ENCODE results near the gene ANKRD12.

ANKRD12 gene

DNA sequence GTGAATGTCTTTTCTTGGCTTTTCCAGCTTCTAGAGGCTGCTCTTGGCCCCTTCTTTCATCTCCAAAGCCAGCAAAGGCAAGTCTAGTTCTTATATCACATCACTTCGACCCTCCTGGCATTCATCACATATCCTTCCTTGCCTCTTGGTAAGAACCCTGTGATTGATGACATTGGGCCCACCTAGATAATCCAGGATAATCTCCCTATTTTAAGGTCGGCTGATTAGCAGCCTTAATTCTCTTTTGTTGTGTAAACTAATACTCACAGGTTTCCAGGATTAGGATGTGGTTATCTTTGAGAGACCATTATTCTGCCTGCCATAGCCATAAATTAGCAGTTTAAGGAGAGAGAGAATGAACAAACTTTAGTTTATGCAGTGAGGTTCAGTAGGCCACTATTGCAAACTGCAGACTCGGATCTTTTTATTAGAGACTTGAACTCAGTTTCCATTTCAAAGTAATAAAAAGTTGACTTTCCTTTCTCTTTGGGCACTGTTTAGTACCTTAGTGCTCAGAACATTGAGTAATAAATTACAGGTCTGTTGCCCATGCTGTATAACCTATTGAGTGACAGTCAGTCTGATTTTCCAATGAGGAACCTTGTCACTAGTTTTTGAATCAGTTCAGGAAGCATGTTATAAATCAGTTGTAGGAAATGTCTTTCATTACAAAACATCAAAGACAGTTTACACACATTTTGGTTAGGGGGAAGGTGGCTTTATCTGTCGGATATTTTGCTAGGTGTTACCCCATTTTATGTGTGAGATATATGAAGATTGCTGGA, 29.6 kb upstream of the ANKRD12 start:
- DNase-seq, result peak in 1 of 2 donors; percentile 30

DNA sequence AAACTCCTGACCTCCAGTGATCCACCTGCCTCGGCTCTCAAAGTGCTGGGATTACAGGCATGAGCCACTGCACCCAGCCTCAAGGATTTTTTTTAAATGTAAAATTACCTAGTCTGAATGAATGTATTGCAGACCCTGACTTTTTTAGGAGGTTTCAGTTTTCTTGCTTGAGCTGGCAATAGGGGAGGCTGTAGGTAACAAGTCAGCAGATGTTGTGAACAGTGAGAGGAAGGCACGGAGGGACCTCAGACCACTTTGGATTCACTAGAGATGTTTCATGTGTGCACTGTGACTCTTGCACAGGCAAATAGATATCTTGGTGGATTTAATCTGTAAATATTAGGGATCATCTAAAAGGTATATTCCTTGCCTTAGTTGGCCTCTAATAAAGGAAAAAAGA, 27.7 kb upstream of the ANKRD12 start:
- no peak for DNase-seq

DNA sequence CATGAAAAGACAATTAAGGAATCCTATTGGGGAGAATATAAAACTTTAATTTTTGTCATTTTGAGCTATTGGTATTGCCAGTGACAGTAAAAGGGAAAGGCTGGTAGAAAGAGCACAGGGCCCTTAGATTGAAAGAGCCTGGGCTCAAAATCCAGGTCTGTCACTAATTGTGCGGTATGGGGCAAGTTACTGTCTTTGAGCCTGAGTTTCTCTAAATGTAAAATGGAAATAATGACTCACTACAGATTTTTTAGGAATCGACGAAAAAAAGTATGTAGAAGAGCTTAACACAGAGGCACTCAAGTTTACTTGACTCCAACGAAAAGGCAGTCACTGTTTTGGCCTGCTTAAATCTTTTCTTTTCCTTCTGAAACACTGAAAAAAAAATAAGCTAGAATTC, 27.1 kb upstream of the ANKRD12 start:
- no peak for DNase-seq

DNA sequence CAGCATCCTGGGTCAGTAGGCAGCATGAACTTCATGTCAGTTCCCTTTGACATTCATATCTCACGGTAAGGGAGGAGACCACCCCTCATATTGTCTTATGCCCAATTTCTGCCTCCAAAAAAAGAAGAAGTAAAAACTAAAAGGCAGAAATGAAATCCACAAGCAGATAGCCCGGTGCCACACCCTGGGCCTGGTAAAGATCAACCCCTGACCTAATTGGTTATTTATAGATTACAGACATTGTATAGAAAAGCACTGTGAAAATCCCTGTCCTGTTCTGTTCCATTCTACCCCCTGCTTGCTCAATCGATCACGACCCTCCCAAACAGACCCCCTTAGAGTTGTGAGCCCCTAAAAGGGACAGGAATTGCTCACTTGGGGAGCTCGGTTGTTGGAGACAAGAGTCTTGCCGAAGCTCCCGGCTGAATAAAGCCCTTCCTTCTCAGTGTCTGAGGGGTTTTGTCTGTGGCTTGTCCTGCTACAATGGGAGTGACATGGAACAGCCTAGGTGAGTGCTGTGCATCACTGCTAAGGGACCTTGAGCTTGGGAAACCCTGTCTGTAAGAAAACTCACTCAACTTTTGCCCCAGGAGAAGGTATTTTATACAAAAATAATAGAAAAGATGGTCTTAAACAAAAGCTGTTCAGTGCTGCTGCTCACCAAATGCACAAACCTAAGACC, 23.0 kb upstream of the ANKRD12 start:
- no peak for DNase-seq

- no peak for DNase-seq
Observed at GRCh38 chr18:9115984-9116383, 20.6 kb upstream of the ANKRD12 start.

- DNase-seq, result peak in 1 of 2 donors; percentile 76
Observed at GRCh38 chr18:9117980-9118841, 18.4 kb upstream of the ANKRD12 start.

DNA sequence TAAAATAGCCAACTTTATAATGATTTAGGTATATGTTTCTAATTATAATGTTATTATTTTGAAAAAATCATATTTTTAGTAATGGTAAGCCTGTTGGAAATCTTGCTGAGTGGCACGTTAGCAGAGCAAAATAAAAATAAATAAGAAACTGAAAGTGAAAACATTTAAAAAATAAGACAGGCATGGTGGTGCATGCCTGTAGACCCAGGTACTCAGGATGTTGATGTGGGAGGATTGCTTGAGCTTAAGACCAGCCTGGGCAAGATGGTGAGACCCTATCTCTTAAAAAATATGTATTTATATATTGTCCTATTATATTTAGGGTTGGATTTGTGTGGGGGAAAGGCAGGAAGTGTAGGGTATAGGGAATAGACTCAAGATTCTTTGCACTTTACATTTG, 15.8 kb upstream of the ANKRD12 start:
- DNase-seq, result peak in 1 of 2 donors; percentile 33

DNA sequence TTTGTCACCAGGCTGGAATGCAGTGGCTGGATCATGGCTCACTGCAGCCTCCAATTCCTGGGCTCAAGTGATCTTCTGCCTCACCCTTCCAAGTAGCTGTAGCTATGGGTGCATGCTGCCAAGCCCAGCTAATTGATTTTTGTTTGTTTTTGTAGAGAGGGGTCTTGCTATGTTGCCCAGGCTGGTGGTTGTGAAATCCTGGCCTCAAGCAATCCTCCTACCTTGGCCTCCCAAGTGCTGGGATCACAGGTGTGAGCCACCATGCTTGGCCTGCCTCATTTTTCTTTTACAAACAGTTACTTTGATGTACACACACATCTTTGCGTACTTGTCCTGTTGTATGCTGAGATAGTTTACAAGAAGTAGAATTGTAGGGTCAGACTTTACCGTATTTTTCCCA, 13.1 kb upstream of the ANKRD12 start:
- no peak for DNase-seq

GRCh38 chr18:9124824-9125223, 11.8 kb upstream of the ANKRD12 start:
- DNase-seq, result no peak

DNA sequence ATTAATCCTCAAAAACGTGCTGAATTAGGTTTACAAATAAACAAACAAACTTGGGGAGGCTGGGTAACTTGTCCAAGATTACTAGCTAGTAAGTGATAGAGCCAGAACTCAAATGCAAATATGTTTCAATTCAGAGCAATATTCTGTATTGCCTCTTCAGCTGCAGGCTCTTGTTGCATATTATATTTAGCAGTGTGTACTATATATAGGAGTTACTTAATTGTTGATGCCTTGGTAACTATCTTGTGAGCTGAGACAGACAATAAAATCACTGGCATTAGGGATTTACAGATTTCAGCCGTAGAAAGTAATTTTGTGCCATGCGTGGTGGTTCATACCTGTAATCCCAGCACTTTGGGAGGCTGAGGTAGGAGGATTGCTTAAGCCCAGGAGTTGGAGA, 10.2 kb upstream of the ANKRD12 start:
- no peak for DNase-seq

DNA sequence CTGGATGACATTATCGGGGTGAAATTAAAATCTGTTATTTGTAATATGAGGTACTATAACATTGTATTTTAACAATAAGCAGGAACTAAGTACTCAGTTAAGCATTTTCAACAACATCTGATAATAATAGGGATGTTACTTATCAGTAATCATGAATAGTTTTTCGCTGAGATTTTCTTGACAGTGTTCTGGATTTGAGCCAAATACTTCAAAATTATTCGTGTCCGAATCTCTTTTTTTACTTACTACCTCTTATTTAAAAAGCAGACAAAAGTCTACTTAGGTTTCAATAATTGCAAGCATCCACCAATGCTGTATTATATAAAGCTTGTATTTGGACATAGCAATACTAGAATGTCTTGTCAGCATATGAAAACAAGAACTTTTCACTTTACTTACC, 6.4 kb upstream of the ANKRD12 start:
- DNase-seq, result no peak

DNA sequence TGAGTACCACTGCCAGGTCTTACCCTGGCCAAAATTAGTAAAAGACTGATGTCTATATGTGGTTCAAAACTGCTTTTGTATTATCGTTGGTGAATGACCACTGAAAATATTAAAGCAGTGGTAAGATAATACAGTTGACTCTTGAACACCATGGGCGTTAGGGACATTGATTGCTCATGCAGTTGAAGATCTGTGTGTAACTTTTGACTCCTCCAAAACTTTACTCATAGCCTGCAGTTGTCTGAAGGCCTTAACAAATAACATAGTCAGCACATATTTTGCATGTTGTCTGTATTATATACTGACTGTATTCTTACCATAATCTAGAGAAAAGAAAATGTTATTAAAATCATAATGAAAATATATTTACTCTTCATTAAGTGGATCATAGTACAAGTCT, 5.8 kb upstream of the ANKRD12 start:
- DNase-seq, result no peak

GRCh38 chr18:9132628-9133027, 4.0 kb upstream of the ANKRD12 start:
- DNase-seq, result no peak

GRCh38 chr18:9133225-9133624, 3.4 kb upstream of the ANKRD12 start:
- DNase-seq, result no peak

DNA sequence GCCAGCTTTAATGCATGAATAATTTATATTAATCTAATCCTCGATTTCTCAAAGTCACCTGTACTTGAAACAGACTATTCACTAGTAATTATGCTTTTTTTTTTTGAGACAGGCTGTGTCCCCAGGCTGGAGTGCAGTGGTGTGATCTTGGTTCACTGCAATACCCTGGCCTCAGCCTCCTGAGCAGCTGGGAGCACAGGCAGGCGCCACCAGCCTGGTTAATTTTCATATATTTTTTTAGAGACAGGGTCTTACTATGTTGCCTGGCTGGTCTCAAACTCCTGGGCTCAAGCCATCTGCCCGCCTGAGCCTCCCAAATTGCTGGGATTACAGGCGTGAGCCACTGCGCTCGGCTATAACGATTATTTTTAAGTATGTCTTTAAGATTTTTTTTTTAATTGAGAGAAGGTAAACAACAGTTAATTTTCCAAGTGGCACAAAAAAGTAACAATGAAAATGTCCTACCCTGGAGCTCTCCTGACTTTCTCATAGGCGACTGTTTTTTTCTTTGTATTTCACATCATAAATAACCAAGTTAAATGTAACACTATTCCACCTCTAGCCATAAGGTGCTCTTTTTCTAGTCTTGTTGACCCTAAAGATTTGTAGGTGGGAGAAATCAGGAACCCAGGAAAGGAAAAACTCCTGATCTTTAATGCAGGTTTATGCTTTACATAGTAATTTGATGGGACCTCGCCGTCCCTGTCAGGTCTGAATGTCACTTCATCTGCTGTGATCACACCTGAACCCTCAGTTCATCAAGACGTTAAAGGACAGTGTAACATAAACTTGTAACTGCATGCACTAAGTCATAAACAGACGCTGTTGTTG, 1.3 kb upstream of the ANKRD12 start:
- no peak for DNase-seq

GRCh38 chr18:9135912-9136314, 668 bp upstream of the ANKRD12 start:
- DNase-seq, result no peak

GRCh38 chr18:9137168-9138066, 836 bp downstream of the ANKRD12 start:
- DNase-seq, result peak; percentile 60 to 77

DNA sequence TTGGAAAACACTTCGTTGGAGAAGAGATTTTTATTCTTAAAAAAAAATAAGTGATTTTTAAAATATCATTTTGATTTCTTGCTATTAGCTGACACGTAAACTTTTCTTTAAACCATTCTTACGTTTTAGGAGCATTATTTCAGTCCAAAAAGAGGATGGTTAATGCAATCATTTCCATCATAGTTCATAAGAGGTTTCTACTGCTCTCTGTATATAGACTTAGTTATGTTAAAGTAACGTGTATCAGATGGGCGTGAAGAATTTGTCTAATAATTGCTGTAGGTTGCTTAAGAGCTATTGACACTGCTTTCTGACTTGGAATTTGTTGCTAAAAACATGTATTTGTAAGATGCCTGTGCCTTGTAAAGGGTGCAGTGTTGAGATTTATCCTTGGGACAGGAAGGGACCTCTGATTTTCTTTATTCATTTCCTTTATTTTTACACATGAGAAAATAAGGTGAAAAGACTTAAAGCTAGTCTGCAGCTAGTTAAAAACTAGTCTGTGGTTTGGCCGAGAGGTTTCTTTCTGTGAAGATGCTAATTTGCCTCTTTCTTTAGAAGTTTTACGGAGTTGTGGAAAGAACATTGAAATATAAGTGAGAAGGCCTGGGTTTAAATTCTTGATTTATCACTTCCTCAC, 2.9 kb downstream of the ANKRD12 start:
- DNase-seq, result no peak

DNA sequence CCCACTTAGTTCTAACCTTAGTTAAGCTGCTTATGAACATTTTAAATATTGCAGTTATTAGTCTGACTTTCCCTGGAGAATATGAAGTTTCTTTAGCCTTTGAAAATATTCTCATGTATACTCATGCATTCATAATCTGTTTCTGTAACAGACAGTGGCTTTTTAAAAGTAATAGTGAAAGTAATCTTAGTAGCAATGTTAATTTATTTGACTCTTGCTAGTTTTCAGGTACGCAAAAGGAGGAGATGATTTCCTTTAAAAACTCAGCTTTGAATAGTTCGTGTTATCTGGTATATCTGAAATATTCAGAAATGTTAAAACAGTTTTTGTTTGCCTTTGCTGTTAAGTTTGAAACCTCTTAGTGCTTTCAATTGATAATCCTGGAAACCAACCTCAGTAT, 3.8 kb downstream of the ANKRD12 start:
- DNase-seq, result no peak

- DNase-seq, result no peak
Observed at GRCh38 chr18:9140984-9141383, 4.4 kb downstream of the ANKRD12 start.

DNA sequence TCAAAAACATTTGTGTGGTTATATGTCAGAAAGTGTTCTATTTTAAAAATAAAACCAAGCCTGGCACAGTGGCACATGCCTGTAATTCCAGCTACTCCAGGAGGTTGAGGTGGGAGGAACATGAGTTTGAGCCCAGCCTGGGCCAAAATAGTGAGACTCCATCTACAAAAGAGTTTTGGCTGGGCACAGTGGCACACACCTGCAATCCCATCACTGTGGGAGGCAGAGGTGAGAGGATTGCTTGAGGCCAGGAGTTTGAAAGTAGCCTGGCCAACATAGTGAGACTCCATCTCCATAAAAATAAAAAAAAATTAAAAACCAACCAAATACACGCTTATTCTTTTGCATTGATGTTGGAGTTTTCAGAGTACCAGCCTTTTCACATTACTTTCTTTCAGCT, 9.6 kb downstream of the ANKRD12 start:
- DNase-seq, result no peak

All from bone marrow (tissue), 2 donors.